OCI-LY7 (cell line): ENCODE results near the gene PEG3.

Experiments
- CTCF ChIP-seq: fragments of 200-600 bp; sonication (generic); conservative IDR thresholded peaks from 2 replicates; pipeline ENCODE4 v1.5.1; 2014; ENCODE audit warnings: mild to moderate bottlenecking, antibody characterized with exemption, low read length, moderate library complexity, mixed read lengths
- EZH2phosphoT487 ChIP-seq: fragments of 200-600 bp; sonication (generic); IDR thresholded peaks from 2 replicates; pipeline ENCODE4 v1.6.1; 2018; ENCODE audit warnings: low read depth, borderline replicate concordance, mild to moderate bottlenecking, mixed run types, antibody characterized with exemption, low read length, moderate library complexity, mixed read lengths

- TF ChIP-seq CTCF (no peak), EZH2phosphoT487 (no peak)
Measured at GRCh38 chr19:56821675-56822074, 18.9 kb downstream of the PEG3 start.
